Mesenchymal stem cell (in vitro differentiated cells and primary cell): Measurements from ENCODE around the gene ASF1A.

ENCODE experiments used
- DNase-seq: peaks from one replicate; pipeline ENCODE4 v3.0.0-alpha.2; 2013
- H2AFZ ChIP-seq: one replicate; pipeline ENCODE4 v1.6.1; 2013; ENCODE audit warnings: low read depth, mild to moderate bottlenecking, control low read depth, inconsistent platforms, low read length, moderate library complexity
- H2AK5ac ChIP-seq: 2 replicates; pipeline ENCODE4 v1.6.1; 2013; ENCODE audit warnings: low read length, moderate library complexity, mild to moderate bottlenecking, inconsistent platforms; ENCODE audit not compliant: severe bottlenecking
- H2BK120ac ChIP-seq: one replicate; pipeline ENCODE4 v1.6.1; 2013; ENCODE audit warnings: low read depth, mild to moderate bottlenecking, inconsistent platforms, low read length, moderate library complexity
- H2BK12ac ChIP-seq, 2 experiments: one replicate each; pipeline ENCODE4 v1.6.1; 2013; ENCODE audit warnings: inconsistent platforms in 2 of 2, low read length in 2 of 2, mild to moderate bottlenecking in 2 of 2, moderate library complexity in 2 of 2, control low read depth in 1 of 2
- H2BK15ac ChIP-seq: one replicate; pipeline ENCODE4 v1.6.1; 2013; ENCODE audit warnings: mild to moderate bottlenecking, low read depth, inconsistent platforms; ENCODE audit not compliant: poor library complexity, severe bottlenecking
- H2BK5ac ChIP-seq: 2 replicates; pipeline ENCODE4 v1.6.1; 2013; ENCODE audit warnings: low read depth, mild to moderate bottlenecking, low read length, control low read depth, inconsistent platforms; ENCODE audit not compliant: poor library complexity, severe bottlenecking
- H3K14ac ChIP-seq, 2 experiments: one replicate each; pipeline ENCODE4 v1.6.1; 2013; ENCODE audit warnings: inconsistent platforms in 2 of 2, low read length in 2 of 2, control low read depth in 1 of 2, mild to moderate bottlenecking in 1 of 2, moderate library complexity in 1 of 2
- H3K18ac ChIP-seq, 2 experiments: one replicate each; pipeline ENCODE4 v1.6.1; 2013; ENCODE audit warnings: inconsistent platforms in 2 of 2, low read length in 2 of 2, control low read depth in 1 of 2, low read depth in 1 of 2, mild to moderate bottlenecking in 1 of 2
- H3K23ac ChIP-seq, 2 experiments: one replicate each; pipeline ENCODE4 v1.6.1; 2013; ENCODE audit warnings: inconsistent platforms in 2 of 2, low read length in 2 of 2, mild to moderate bottlenecking in 2 of 2, moderate library complexity in 2 of 2, control low read depth in 1 of 2
- H3K27ac ChIP-seq: 2 replicates; pipeline ENCODE4 v1.5.1; 2013; ENCODE audit warnings: mild to moderate bottlenecking, moderate library complexity, low read length, control low read depth, inconsistent platforms; ENCODE audit not compliant: poor library complexity, severe bottlenecking
- H3K27me3 ChIP-seq, 2 experiments: 2 replicates each; pipeline versions ENCODE4 v1.6.1 to v1.7.0; 2013; ENCODE audit warnings: low read length in 2 of 2, mild to moderate bottlenecking in 2 of 2, moderate library complexity in 2 of 2, control low read depth in 1 of 2, inconsistent platforms in 1 of 2; ENCODE audit not compliant: control insufficient read depth in 1 of 2, insufficient read depth in 1 of 2
- H3K36me3 ChIP-seq, 2 experiments: 2 replicates each; pipeline versions ENCODE4 v1.6.1 to v1.7.0; 2013; ENCODE audit warnings: low read length in 2 of 2, control low read depth in 1 of 2, inconsistent platforms in 1 of 2, low read depth in 1 of 2, mild to moderate bottlenecking in 1 of 2; ENCODE audit not compliant: insufficient read depth in 2 of 2, control insufficient read depth in 1 of 2
- H3K4ac ChIP-seq, 2 experiments: one replicate each; pipeline ENCODE4 v1.6.1; 2013; ENCODE audit warnings: inconsistent platforms in 2 of 2, low read length in 2 of 2, mild to moderate bottlenecking in 2 of 2, moderate library complexity in 2 of 2, control low read depth in 1 of 2, low read depth in 1 of 2
- H3K4me1 ChIP-seq: 2 replicates; pipeline ENCODE4 v1.6.1; 2013; ENCODE audit warnings: low read depth, low read length, control low read depth; ENCODE audit not compliant: control insufficient read depth, insufficient read depth
- H3K4me2 ChIP-seq: 2 replicates; pipeline ENCODE4 v1.6.1; 2013; ENCODE audit warnings: low read length, mild to moderate bottlenecking, inconsistent platforms; ENCODE audit not compliant: poor library complexity, severe bottlenecking
- H3K4me3 ChIP-seq, 2 experiments: 2 replicates each; pipeline versions ENCODE4 v1.5.1 to v1.7.0; 2013; ENCODE audit warnings: low read length in 2 of 2, mild to moderate bottlenecking in 2 of 2, control low read depth in 1 of 2, low read depth in 1 of 2; ENCODE audit not compliant: insufficient read depth in 1 of 2
- H3K79me1 ChIP-seq: replicated peaks from 2 replicates; pipeline ENCODE4 v1.6.1; 2013; ENCODE audit warnings: mild to moderate bottlenecking, control low read depth, low read length, inconsistent platforms; ENCODE audit not compliant: poor library complexity, severe bottlenecking
- H3K9ac ChIP-seq: 2 replicates; pipeline ENCODE4 v1.7.0; 2013; ENCODE audit warnings: mild to moderate bottlenecking, low read length, moderate library complexity
- H3K9me3 ChIP-seq: 2 replicates; pipeline ENCODE4 v1.7.0; 2013; ENCODE audit warnings: mild to moderate bottlenecking, low read length; ENCODE audit not compliant: control insufficient read depth
- H4K8ac ChIP-seq: one replicate; pipeline ENCODE4 v1.6.1; 2013; ENCODE audit warnings: inconsistent platforms, mild to moderate bottlenecking, low read length, moderate library complexity
- H4K91ac ChIP-seq: one replicate; pipeline ENCODE4 v1.6.1; 2013; ENCODE audit warnings: mild to moderate bottlenecking, low read length, inconsistent platforms
- WGBS: methylation state at CpG from one replicate; pipeline ENCODE4 v1.1.7; 2013; ENCODE audit warnings: mixed read lengths; 5-methylcytosine and 5-hydroxymethylcytosine counted together

The ASF1A gene

DNA sequence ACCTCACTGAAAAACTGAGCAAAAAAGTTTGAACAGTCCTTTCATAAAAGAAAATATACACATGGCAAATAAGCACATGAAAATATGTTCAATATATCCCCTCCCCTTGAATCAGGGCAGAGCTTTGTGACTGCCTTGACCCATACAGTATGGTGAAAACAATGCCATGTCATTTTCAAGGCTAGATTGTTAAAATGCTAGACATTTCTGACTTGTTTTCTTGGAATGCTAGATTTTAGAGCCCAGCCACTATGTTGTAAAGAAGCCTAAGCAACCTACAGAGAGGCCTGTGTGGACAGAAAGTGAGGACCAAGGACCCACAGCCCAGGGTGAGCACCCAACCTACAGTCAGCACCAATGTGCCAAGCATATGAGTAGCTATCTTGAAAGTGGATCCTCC is 17.1 kb upstream of the ASF1A start:
- no peak overlapping the region for H2BK120ac ChIP-seq
- DNase-seq, result peak; percentile 36
- no peak overlapping the region for H4K91ac ChIP-seq
- H3K27me3 ChIP-seq, result no peaks in the 10 kb centered on the region
- no peak overlapping the region for H3K14ac ChIP-seq
- H4K8ac ChIP-seq, result peak overlapping the region; percentile 76
- H3K4me3 ChIP-seq, result no peak overlapping the region
- no peak overlapping the region for H2AFZ ChIP-seq
- H3K4ac ChIP-seq, result no peak overlapping the region
- peaks cover 3% of the 10 kb centered on the region for H3K4me1 ChIP-seq
- no peak overlapping the region for H3K9ac ChIP-seq
- H2BK15ac ChIP-seq, result no peak overlapping the region
- H3K23ac ChIP-seq, result no peak overlapping the region
- H3K36me3 ChIP-seq, result no peaks in the 10 kb centered on the region
- no peaks in the 10 kb centered on the region for H3K9me3 ChIP-seq
- no peak overlapping the region for H2BK5ac ChIP-seq
- H2AK5ac ChIP-seq, result peak overlapping the region; percentile 59
- H3K27ac ChIP-seq, result peak overlapping the region; percentile 62
- H3K4me2 ChIP-seq, result no peak overlapping the region
- peaks cover 14% of the 10 kb centered on the region for H3K79me1 ChIP-seq
- peak overlapping the region in 1 of 2 experiments; percentile 50 for H3K18ac ChIP-seq
- H2BK12ac ChIP-seq, result no peak overlapping the region

DNA sequence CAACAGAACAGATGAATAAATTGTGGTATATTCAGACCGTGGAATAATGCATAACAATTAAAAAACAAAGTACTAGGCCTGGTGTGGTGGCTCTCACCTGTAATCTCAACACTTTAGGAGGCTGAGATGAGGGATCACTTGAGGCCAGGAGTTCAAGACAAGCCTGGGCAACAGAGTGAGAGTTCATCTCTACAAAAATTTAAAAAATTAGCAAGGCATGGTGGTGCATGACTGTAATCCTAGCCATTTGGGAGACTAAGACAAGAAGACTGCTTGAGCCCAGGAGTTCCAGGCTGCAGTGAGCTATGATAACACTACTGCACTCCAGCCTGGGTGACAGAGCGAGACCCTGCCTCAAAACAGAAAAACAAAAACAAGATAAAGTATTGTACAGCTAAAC is 16.1 kb upstream of the ASF1A start:
- no peak overlapping the region for H2AFZ ChIP-seq
- no peak overlapping the region for H3K4ac ChIP-seq
- H2BK15ac ChIP-seq, result no peak overlapping the region
- no peak overlapping the region for H3K4me3 ChIP-seq
- H2BK5ac ChIP-seq, result no peak overlapping the region
- H4K91ac ChIP-seq, result no peak overlapping the region
- H3K27ac ChIP-seq, result no peak overlapping the region
- H3K9ac ChIP-seq, result no peak overlapping the region
- no peak for DNase-seq
- no peaks in the 10 kb centered on the region for H3K9me3 ChIP-seq
- no peak overlapping the region for H4K8ac ChIP-seq
- H3K18ac ChIP-seq, result no peak overlapping the region
- no peak overlapping the region for H3K23ac ChIP-seq
- H3K79me1 ChIP-seq, result peaks cover 18% of the 10 kb centered on the region
- H3K4me2 ChIP-seq, result no peak overlapping the region
- no peak overlapping the region for H2BK12ac ChIP-seq
- WGBS, result 100% methylated on average over 1 of the region's 2 CpGs
- H2BK120ac ChIP-seq, result no peak overlapping the region
- no peaks in the 10 kb centered on the region for H3K27me3 ChIP-seq
- H3K14ac ChIP-seq, result no peak overlapping the region
- H2AK5ac ChIP-seq, result no peak overlapping the region
- H3K36me3 ChIP-seq, result no peaks in the 10 kb centered on the region
- H3K4me1 ChIP-seq, result peaks cover 5% of the 10 kb centered on the region

DNA sequence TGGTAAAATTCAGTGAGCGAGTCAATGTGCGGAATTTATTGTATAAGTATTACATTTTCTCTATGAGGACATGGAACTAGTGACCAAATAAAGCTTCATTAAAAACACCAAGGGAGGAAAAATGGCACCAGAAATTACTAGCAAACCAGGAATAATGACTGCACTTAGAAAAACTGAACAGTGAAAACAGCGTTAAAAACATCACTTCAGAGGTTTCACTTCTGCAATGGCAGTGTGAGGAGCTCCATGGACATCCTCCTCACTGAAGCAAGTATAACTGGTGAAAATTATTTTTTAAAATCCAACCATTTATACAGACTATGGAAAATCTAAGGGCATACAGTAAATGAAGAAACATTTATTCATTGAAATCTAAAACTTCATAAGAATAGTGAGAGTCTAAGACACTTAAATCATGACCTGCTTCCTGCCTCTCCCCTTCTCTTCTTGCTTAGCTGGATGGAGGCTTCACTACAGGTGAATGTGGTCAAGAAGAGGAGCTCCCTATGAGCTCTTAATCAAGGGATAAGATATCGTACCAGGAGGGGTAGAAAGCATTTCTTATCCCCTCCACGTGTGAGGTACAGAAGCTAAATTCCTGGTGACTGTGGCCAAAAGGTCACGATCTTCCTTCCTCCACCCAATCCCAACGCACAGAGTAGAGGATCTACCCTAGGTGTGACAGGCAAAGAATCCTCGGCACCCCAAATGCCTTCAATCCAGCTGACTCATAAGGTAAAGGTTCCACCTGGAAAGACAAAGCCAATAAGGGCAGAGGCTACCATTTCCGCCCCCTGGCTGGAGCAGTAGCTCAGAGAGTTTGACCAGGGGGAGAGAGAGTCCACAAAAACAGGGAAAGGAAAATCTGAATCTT is 12.3 kb upstream of the ASF1A start:
- Histone ChIP-seq H4K8ac (no peak overlapping the region), H3K27me3 (no peaks in the 10 kb centered on the region), H3K23ac (no peak overlapping the region), H3K4ac (no peak overlapping the region), H3K27ac (no peak overlapping the region), H2BK15ac (no peak overlapping the region), H2BK12ac (no peak overlapping the region), H3K36me3 (no peaks in the 10 kb centered on the region), H2BK120ac (no peak overlapping the region), H3K9ac (no peak overlapping the region), H2BK5ac (no peak overlapping the region), H3K4me3 (no peak overlapping the region), H3K79me1 (peaks cover 17% of the 10 kb centered on the region), H3K4me2 (no peak overlapping the region), H3K18ac (no peak overlapping the region), H3K14ac (no peak overlapping the region), H2AFZ (peak overlapping the region; percentile 23), H4K91ac (no peak overlapping the region), H2AK5ac (no peak overlapping the region), H3K4me1 (peaks cover 4% of the 10 kb centered on the region), H3K9me3 (no peaks in the 10 kb centered on the region)
- WGBS, result 89% methylated on average over 9 of the region's 9 CpGs
- DNase-seq, result no peak

DNA sequence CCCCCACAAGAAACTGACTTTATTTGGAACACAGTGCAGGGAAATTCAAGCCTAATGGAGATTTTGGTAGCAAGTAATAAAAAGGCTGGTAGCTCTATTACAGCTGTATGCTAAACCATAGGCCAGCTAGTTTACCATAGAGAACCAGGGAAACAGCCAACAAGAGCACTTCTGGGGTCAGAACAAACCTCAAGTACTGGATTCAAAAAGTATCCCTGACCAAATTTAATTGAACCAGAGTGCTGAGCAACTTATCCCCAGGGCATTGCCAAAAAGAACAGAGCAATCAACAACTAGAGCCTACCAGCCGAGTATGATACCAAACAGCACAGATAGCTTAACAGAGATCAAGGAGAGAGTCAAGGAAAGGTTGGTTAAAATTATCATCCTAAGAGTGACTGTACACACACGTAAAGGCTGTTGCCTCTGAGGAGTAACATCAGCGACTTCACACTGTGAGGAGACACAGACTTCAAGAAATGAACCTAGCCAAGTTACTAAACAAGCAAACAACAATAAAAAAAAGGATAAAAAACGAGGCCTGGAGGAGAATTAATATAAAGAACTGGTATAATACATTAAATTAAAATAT is 11.5 kb upstream of the ASF1A start:
- Histone ChIP-seq H3K27ac (no peak overlapping the region), H3K9me3 (no peaks in the 10 kb centered on the region), H3K23ac (no peak overlapping the region), H4K8ac (no peak overlapping the region), H2BK15ac (no peak overlapping the region), H3K18ac (no peak overlapping the region), H3K4ac (no peak overlapping the region), H2BK5ac (no peak overlapping the region), H3K4me2 (no peak overlapping the region), H3K27me3 (no peaks in the 10 kb centered on the region), H3K14ac (no peak overlapping the region), H4K91ac (no peak overlapping the region), H3K4me1 (peaks cover 2% of the 10 kb centered on the region), H3K4me3 (no peak overlapping the region), H2AK5ac (no peak overlapping the region), H3K79me1 (peaks cover 21% of the 10 kb centered on the region), H2BK12ac (no peak overlapping the region), H3K36me3 (no peaks in the 10 kb centered on the region), H2AFZ (no peak overlapping the region), H3K9ac (no peak overlapping the region), H2BK120ac (no peak overlapping the region)
- WGBS, result 82% methylated on average over 3 of the region's 4 CpGs
- no peak for DNase-seq
